Keratinocyte (primary cell): ENCODE results near the gene RNH1. TPM values are rescaled to one million over a fixed set of nuclear protein-coding genes. Genes with fewer than 3 reads are reported as not detected.
A peak's percentile ranks its signal among the peaks of the same experiment; 100 is the strongest.

ENCODE experiments used
- DNase-seq: peaks from one replicate; pipeline ENCODE4 v3.0.0-alpha.2; 2011; ENCODE audit warnings: low read depth, missing footprints, low spot score
- FAIRE-seq: peaks from 2 replicates; lab custom pipeline; 2011; peaks lifted over from hg19 to GRCh38; lab: Jason Lieb, UNC
- H2AFZ ChIP-seq: 2 replicates; pipeline ENCODE4 v1.6.0; 2012; ENCODE audit warnings: low read length, control low read depth, inconsistent platforms; ENCODE audit not compliant: control insufficient read depth
- H3K27ac ChIP-seq: 2 replicates; pipeline ENCODE4 v1.5.1; 2011; ENCODE audit warnings: low read length; ENCODE audit not compliant: control insufficient read depth, insufficient read depth
- H3K27me3 ChIP-seq: 3 replicates; pipeline ENCODE4 v1.6.0; 2011; ENCODE audit warnings: low read length; ENCODE audit not compliant: control insufficient read depth, insufficient read depth; ENCODE audit errors: extremely low read depth
- H3K36me3 ChIP-seq, 2 experiments: 2 replicates in 1 of 2; 3 replicates in 1 of 2; pipeline ENCODE4 v1.5.1; 2011; ENCODE audit warnings: low read length in 2 of 2, mild to moderate bottlenecking in 1 of 2; ENCODE audit not compliant: control insufficient read depth in 2 of 2, insufficient read depth in 2 of 2; ENCODE audit errors: extremely low read depth in 1 of 2
- H3K4me1 ChIP-seq: 3 replicates; pipeline ENCODE4 v1.5.1; 2011; ENCODE audit warnings: low read length; ENCODE audit not compliant: control insufficient read depth, insufficient read depth; ENCODE audit errors: extremely low read depth
- H3K4me2 ChIP-seq: 3 replicates; pipeline ENCODE4 v1.6.0; 2011; ENCODE audit warnings: low read depth, low read length; ENCODE audit not compliant: control insufficient read depth, insufficient read depth; ENCODE audit errors: extremely low read depth
- H3K4me3 ChIP-seq, 3 experiments: fragments of 200-600 bp in 1 of 3; sonication (generic) in 1 of 3; 2 replicates in 2 of 3; 3 replicates in 1 of 3; pipeline ENCODE4 v1.5.1; 2011 to 2016; ENCODE audit warnings: low read length in 3 of 3, mild to moderate bottlenecking in 3 of 3, control low read depth in 2 of 3, inconsistent platforms in 1 of 3, low read depth in 1 of 3, mixed read lengths in 1 of 3, mixed run types in 1 of 3, moderate library complexity in 1 of 3; ENCODE audit not compliant: control insufficient read depth in 2 of 3, insufficient read depth in 2 of 3; ENCODE audit errors: extremely low read depth in 1 of 3
- H3K79me2 ChIP-seq: 2 replicates; pipeline ENCODE4 v1.6.0; 2012; ENCODE audit warnings: low read length; ENCODE audit not compliant: control insufficient read depth, insufficient read depth
- H3K9ac ChIP-seq: 3 replicates; pipeline ENCODE4 v1.6.0; 2011; ENCODE audit warnings: low read length; ENCODE audit not compliant: control insufficient read depth, insufficient read depth; ENCODE audit errors: extremely low read depth
- H3K9me1 ChIP-seq: 3 replicates; pipeline ENCODE4 v1.6.0; 2011; ENCODE audit warnings: low read length; ENCODE audit not compliant: control insufficient read depth, insufficient read depth; ENCODE audit errors: extremely low read depth
- H3K9me3 ChIP-seq: 2 replicates; pipeline ENCODE4 v1.5.1; 2012; ENCODE audit warnings: low read depth, low read length; ENCODE audit not compliant: control insufficient read depth
- H4K20me1 ChIP-seq: 3 replicates; pipeline ENCODE4 v1.6.0; 2011; ENCODE audit warnings: low read length; ENCODE audit not compliant: control insufficient read depth, insufficient read depth; ENCODE audit errors: extremely low read depth
- CTCF ChIP-seq, 3 experiments: IDR thresholded peaks in 1 of 3; conservative IDR thresholded peaks in 1 of 3; optimal IDR thresholded peaks in 1 of 3; 2 replicates in 2 of 3; 3 replicates in 1 of 3; pipeline versions ENCODE3 to v1.5.1; 2011; ENCODE audit warnings: low read length in 3 of 3, mild to moderate bottlenecking in 3 of 3, moderate library complexity in 2 of 3, control low read depth in 1 of 3, inconsistent platforms in 1 of 3; ENCODE audit not compliant: insufficient read depth in 2 of 3; ENCODE audit errors: extremely low read depth in 1 of 3
- EZH2 ChIP-seq: IDR thresholded peaks from one replicate; pipeline ENCODE4 v1.6.1; 2012; ENCODE audit warnings: inconsistent platforms, mild to moderate bottlenecking, low read length, moderate library complexity
- dilution Hi-C: fragments of 300-500 bp; cut with MboI; formaldehyde crosslinking; loops from one replicate; pipeline ENCODE4 v1.7.0; 2020; ENCODE audit warnings: low sequenced_read_pairs; ENCODE audit not compliant: extremely low pct_ligation_motif_present
- polyA plus RNA-seq, 5 experiments: library from polyadenylated mRNA; depleted of rRNA in 3 of 5; stranded (reverse) in 3 of 5; stranded (forward) in 1 of 5; unstranded in 1 of 5; fragments of >200 nt; gene quantifications; 1 replicate in 1 of 5; 2 replicates in 3 of 5; 3 replicates in 1 of 5; pipeline versions ENCODE4 v1.2.1 to v1.2.3, GENCODE V29; 2011 to 2012; ENCODE audit warnings: missing spikeins in 2 of 5, low read depth in 1 of 5, low replicate concordance in 1 of 5

RNH1 gene
- polyA plus RNA-seq, 1 donor (not counting 4 experiments of a cell fraction or from before 2014, with no cell fraction given), result 92.0 TPM

- peak; percentile 54 for DNase-seq
- H3K79me2 ChIP-seq, result peaks cover 20% of the 10 kb centered on the region
- no peaks in the 10 kb centered on the region for H3K9me1 ChIP-seq
- no peaks in the 10 kb centered on the region for H3K27me3 ChIP-seq
- TF ChIP-seq CTCF (optimal IDR thresholded peaks at IDR 0.05 in 1 of 3, IDR thresholded peaks at IDR 0.05 in 1 of 3, conservative IDR thresholded peaks at IDR 0.05 in 1 of 3; ENCODE audit: extremely low read depth in 1 of 3, insufficient read depth in 2 of 3, low read length in 3 of 3), result no peak
- TF ChIP-seq EZH2, result no peak
- no peak overlapping the region for H3K9ac ChIP-seq
- H2AFZ ChIP-seq, result no peak overlapping the region
- H3K4me2 ChIP-seq, result no peak overlapping the region
- no peaks in the 10 kb centered on the region for H4K20me1 ChIP-seq
- H3K4me3 ChIP-seq, result no peak overlapping the region
- FAIRE-seq, result no peak
- dilution Hi-C loops, result no loop called here
- H3K4me1 ChIP-seq, result peaks cover 30% of the 10 kb centered on the region
- H3K9me3 ChIP-seq, result no peaks in the 10 kb centered on the region
- H3K36me3 ChIP-seq, result peaks cover 0 to under 1% of the 10 kb centered on the region in 2 experiments
- H3K27ac ChIP-seq, result no peak overlapping the region
These were observed 60.2 kb downstream of the RNH1 start for GRCh38 chr11:446891-447290.

- Histone ChIP-seq H4K20me1 (no peaks in the 10 kb centered on the region), H3K9me1 (no peaks in the 10 kb centered on the region), H3K27ac (no peak overlapping the region), H3K36me3 (no peaks in the 10 kb centered on the region), H3K4me1 (peaks cover 30% of the 10 kb centered on the region), H3K9ac (no peak overlapping the region), H3K4me2 (no peak overlapping the region), H2AFZ (no peak overlapping the region), H3K79me2 (peaks cover 10% of the 10 kb centered on the region), H3K9me3 (no peaks in the 10 kb centered on the region), H3K4me3 (no peak overlapping the region), H3K27me3 (no peaks in the 10 kb centered on the region)
- FAIRE-seq, result no peak
- no peak for DNase-seq
- TF ChIP-seq EZH2, result no peak
- TF ChIP-seq CTCF (optimal IDR thresholded peaks at IDR 0.05 in 1 of 3, IDR thresholded peaks at IDR 0.05 in 1 of 3, conservative IDR thresholded peaks at IDR 0.05 in 1 of 3; ENCODE audit: extremely low read depth in 1 of 3, insufficient read depth in 2 of 3, low read length in 3 of 3), result no peak
- dilution Hi-C loops, result no loop called here
These were observed 61.1 kb downstream of the RNH1 start for GRCh38 chr11:445765-446588.

Other genes with a start within 250 kb of the RNH1 start
- gene NLRP6, start 228.8 kb downstream of the RNH1 start, polyA plus RNA-seq, result not detected in 3 replicates
- gene PGGHG, start 218.1 kb downstream of the RNH1 start, polyA plus RNA-seq, result 4.3 to 12.2 TPM (median 6.2 TPM) in 3 replicates
- not detected in 3 replicates for gene IFITM5, start 207.7 kb downstream of the RNH1 start, polyA plus RNA-seq
- gene IFITM2, start 199.4 kb downstream of the RNH1 start, polyA plus RNA-seq, result 26.9 to 83.0 TPM (median 72.3 TPM) in 3 replicates
- gene IFITM1, start 193.2 kb downstream of the RNH1 start, polyA plus RNA-seq, result 333 to 549 TPM (median 333 TPM) in 3 replicates
- gene IFITM3, start 186.4 kb downstream of the RNH1 start, polyA plus RNA-seq, result 295 to 696 TPM (median 435 TPM) in 3 replicates
- gene B4GALNT4, start 137.7 kb downstream of the RNH1 start, polyA plus RNA-seq, result 7.3 to 11.5 TPM (median 8.1 TPM) in 3 replicates
- gene PKP3, start 113.0 kb downstream of the RNH1 start, polyA plus RNA-seq, result 125 to 245 TPM (median 127 TPM) in 3 replicates
- gene SIGIRR, start 92.2 kb downstream of the RNH1 start, polyA plus RNA-seq, result 1.8 to 3.8 TPM (median 2.4 TPM) in 3 replicates
- 16.1 to 40.2 TPM (median 17.7 TPM) in 3 replicates for gene ANO9, start 65.2 kb downstream of the RNH1 start, polyA plus RNA-seq
- 21.6 to 36.7 TPM (median 31.7 TPM) in 3 replicates for gene PTDSS2, start 57.0 kb downstream of the RNH1 start, polyA plus RNA-seq
- gene HRAS, start 28.3 kb upstream of the RNH1 start, polyA plus RNA-seq, result 112 to 164 TPM (median 122 TPM) in 3 replicates
- gene LRRC56, start 30.3 kb upstream of the RNH1 start, polyA plus RNA-seq, result 0.14 to 0.44 TPM (median 0.28 TPM) in 3 replicates
- 0.94 to 1.5 TPM (median 1.2 TPM) in 3 replicates for gene LMNTD2, start 53.5 kb upstream of the RNH1 start, polyA plus RNA-seq
- 23.1 to 63.6 TPM (median 24.3 TPM) in 3 replicates for gene RASSF7, start 53.7 kb upstream of the RNH1 start, polyA plus RNA-seq
- 10.7 to 15.2 TPM (median 13.7 TPM) in 3 replicates for gene PHRF1, start 69.2 kb upstream of the RNH1 start, polyA plus RNA-seq
- 7.1 to 10.9 TPM (median 9.5 TPM) in 3 replicates for gene IRF7, start 108.7 kb upstream of the RNH1 start, polyA plus RNA-seq
- not detected in 3 replicates for gene CDHR5, start 117.7 kb upstream of the RNH1 start, polyA plus RNA-seq
- gene SCT, start 119.9 kb upstream of the RNH1 start, polyA plus RNA-seq, result not detected in 3 replicates
- gene DRD4, start 130.0 kb upstream of the RNH1 start, polyA plus RNA-seq, result not detected in 3 replicates
- 8.1 to 13.1 TPM (median 8.2 TPM) in 3 replicates for gene DEAF1, start 188.0 kb upstream of the RNH1 start, polyA plus RNA-seq
- 19.5 to 32.8 TPM (median 29.8 TPM) in 3 replicates for gene TMEM80, start 188.6 kb upstream of the RNH1 start, polyA plus RNA-seq
- 81.4 to 297 TPM (median 114 TPM) in 3 replicates for gene EPS8L2, start 199.0 kb upstream of the RNH1 start, polyA plus RNA-seq
- gene TALDO1, start 240.2 kb upstream of the RNH1 start, polyA plus RNA-seq, result 162 to 200 TPM (median 170 TPM) in 3 replicates